ENCODE results near the gene HENMT1. TPM values are rescaled to one million over a fixed set of nuclear protein-coding genes. Genes with fewer than 3 reads are reported as not detected.

Gene HENMT1
- total RNA-seq, 1 donor from 2014 or later: 2.9 TPM

DNA sequence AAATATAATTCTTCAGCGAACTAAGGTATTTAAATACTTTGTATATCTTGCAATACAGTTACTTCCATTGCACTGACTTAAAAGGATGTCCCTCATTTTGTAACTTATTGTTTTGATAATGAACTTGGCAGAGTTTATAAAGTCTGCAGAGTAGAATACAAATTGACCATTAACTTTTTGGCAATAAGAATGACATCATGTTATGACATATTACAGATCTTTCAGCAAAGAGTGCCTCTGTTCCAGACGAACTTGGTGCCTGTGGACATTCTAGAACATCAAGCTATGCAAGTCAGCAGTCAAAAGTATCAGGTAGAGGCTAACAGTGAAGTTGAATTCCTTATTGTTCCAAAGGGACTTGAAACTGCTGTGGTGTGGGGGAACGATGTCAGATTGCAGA is 32.9 kb downstream of the HENMT1 start:
- DNase-seq (ENCODE audit: low read depth): no peak

DNA sequence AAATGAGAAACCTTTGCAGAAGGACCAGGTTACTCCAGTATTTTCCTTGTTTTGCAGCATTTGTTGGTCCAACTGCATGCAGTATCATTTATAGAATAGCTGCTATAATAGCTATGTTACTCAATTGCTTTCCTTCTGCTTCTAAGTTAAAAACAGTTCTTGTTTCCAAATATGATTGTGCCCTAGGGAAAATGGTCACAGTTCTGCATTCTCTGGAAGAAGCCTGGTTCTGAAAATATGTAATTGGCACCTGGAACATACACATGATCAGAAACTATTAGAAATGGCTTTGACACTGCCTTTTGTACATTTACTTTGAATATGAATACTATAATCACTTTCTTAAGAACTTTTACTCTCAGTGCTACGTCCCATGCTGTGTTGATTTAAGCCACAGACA is 33.6 kb downstream of the HENMT1 start:
- no peak for DNase-seq (ENCODE audit: low read depth)

DNA sequence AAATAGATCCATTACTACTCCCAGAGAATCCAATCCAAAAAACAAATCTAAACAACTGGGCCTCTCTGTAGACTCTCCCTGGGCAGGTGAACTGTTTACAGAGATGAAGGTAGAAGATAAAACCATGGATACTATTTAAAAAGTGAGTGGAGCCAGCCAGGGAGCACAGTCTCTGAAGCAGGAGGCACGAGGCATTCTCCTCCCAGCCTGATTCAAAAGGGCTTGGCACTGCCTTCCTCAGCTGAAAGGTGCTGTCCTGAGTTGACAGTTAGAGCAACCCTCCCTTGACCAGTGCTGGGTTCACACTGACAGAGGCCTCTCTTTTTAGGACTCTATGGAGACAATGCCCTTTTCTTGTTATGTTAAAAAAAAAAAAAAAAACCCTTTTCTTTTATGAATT is 36.8 kb downstream of the HENMT1 start:
- no peak for DNase-seq (ENCODE audit: low read depth)

DNA sequence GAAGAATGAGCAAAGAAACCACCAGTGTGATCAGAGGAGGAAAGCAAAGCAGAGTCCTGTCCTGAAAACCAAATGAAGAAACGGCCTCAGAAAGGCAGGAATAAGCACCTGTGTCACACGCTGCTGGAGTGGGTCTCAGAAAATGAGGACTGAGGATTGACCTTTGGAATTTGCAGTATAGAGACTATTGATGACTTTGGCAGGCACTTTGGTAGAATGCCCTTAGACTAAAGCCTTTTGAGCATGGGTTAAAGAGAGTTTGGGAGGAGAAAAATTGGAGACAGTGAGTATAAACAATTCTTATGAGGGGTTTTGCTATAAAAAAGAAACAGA is 43.2 kb downstream of the HENMT1 start:
- DNase-seq (ENCODE audit: low read depth): no peak

DNA sequence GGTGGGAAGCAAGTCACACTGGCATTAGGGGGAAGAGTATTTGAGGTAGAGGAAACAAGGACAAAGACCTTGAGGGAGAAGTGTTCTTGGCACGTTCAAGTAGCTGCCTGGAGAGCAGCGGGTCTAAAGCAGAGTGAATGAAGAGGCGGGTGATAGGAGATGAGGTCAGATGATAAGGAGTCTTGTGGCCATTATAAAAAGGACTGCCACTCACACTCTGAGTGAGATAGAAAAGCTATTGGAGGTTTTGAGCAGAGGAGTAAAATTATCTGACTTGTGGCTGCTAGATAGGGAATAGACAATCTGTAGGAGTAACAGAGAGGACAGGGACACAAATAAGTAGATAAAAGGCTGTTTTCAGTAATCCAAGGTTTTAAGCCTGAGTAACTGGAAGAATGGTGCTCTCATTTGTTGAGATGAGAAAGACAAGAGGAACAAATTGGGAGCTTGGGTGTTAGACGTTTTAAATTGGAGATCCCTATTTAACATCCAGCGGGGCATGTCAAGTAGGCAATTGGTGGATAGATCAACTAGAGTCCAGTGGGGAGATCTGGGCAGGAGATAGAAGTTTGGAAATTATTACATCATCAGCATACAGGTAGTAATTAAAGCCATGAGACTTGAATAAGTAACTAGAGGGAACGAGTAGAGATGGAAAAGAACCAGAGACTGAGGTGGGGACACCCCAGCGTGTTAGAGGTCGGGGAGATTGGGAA is 43.7 kb downstream of the HENMT1 start:
- DNase-seq (ENCODE audit: low read depth): no peak

DNA sequence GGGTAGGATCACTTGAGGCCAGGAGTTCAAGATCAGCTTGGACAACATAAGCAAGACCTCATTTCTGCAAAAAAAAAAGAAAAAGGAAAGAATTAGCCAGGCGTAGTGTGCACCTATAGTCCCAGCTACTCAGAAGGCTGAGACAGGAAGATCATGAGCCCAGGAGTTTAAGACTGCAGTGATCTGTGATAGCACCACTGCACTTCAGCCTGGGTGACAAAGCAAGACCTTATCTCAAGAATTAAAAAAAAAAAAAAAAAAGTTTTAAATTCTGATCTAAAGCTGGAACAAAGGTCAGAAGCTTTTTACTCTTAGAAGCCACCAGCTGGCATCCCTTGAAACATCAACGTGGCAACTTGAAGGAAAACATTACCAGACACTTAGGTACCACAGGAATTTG is 45.3 kb downstream of the HENMT1 start:
- DNase-seq (ENCODE audit: low read depth): no peak

DNA sequence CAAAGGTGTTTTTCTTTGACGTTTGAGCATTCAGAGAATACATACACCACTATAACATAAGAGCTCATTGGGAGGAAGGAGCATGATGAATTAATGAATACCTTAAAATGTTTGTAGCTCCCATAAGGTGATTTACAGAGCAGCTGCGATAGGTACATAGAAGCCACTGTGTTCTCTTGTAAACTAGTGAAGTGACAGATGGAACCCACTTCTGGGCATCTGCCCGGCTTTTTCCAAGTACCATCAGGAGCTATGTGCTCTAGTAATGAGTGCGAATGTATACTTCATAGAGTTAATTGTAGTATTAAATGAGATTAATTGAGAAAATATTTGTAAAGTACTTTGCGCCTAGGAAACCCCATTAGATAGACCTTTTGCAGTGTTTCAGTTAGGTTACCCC is 48.4 kb downstream of the HENMT1 start:
- DNase-seq (ENCODE audit: low read depth): no peak

DNA sequence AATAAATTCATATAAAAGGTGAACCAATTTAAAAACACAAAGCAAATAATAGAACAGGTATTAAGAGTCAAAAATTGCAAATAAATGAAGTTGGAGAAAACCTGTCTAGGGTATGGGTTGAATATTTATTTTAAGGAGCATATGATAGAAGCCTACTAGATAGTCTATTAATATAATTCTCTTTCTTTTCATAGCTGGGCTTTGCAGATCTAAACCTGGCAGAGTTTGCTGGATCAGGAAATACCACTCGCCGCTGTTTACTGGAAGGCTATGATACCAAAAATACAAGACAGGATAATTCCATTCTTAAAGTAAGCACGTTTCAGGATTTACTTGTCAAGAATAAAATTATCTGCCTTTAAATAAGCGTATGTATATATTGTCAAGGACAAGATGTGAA is 48.9 kb downstream of the HENMT1 start:
- DNase-seq (ENCODE audit: low read depth): no peak

DNA sequence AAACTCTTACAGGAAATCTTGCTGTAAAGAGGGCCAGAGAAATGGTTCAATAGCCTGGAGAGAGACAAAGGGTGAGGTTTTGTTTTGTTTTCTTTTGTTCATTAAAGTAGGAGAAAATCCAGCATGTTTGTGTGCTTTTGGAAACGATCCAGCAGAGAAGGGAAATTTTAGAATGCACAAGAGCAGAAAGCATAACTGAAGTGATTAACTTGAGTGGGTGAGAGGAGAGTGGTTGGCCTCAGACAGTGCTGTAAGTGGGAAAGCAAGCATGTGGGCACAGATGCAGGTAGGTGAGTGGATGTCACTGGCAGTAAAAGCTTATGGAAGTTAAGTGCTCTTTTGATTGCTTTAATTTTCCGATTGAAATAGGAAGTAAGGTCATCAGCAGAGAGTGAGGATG is 50.8 kb downstream of the HENMT1 start:
- peak; percentile 70 for DNase-seq (ENCODE audit: low read depth)

DNA sequence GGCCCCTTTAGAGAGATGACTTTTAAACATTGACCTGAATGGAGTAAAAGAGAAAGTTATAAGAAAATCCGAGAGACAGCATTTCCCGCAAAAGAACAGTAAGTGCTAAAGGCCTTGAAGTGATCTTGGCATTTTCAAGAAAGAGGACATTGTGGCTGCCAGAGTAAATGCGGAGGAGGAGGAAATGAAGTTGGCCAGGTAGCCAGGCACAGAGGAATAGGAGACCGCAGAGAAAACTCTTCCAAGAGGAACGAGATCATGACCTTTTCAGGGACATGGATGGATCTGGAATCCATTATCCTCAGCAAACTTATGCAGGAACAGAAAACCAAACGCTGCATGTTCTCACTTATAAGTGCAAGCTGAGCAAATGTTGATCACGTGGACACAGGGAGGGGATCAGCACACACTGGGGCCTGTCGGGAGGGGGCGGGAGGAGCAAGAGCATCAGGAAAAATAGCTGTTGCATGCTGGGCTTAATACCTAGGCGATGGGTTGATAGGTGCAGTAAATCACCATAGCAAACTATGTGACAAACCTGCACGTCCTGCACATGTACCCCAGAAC is 51.3 kb downstream of the HENMT1 start:
- peak; percentile 7 for DNase-seq (ENCODE audit: low read depth)

DNA sequence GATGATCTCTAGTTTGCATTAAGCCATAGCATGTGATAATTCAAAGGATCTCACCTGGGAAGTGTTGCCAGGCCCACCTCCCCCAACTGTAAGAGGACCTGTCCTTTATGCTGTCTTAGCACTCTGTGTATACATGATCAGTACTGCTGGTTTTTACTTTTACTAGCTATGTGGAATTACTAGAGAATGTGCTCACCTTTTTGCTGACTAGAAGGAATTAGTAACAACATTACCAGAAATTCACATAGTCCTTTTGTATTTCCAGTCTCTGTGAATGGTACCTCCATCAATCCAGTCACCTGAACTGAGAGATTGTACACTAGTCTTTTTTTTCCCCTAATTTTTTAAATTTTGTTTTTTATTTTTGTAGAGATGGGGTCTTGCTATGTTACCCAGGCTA is 54.4 kb downstream of the HENMT1 start:
- DNase-seq (ENCODE audit: low read depth): no peak

DNA sequence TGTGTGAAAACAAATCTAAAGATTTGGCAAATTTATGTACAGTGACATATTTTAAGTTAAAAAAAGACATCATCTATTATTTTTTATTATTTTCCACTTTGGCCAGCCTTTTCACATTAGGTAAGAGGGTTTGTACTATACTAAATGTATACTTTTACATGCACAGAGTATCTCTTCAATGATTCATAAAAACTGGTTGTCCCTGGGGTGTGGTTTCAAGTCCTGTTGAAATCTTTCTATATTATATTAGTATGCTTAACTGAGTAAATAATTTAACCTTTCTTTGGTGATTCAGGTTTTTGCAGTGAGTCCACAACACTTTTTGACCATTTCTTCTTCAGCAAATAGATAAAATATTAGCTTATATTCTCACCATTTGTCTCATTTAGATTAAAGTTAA is 55.3 kb downstream of the HENMT1 start:
- no peak for DNase-seq (ENCODE audit: low read depth)

DNA sequence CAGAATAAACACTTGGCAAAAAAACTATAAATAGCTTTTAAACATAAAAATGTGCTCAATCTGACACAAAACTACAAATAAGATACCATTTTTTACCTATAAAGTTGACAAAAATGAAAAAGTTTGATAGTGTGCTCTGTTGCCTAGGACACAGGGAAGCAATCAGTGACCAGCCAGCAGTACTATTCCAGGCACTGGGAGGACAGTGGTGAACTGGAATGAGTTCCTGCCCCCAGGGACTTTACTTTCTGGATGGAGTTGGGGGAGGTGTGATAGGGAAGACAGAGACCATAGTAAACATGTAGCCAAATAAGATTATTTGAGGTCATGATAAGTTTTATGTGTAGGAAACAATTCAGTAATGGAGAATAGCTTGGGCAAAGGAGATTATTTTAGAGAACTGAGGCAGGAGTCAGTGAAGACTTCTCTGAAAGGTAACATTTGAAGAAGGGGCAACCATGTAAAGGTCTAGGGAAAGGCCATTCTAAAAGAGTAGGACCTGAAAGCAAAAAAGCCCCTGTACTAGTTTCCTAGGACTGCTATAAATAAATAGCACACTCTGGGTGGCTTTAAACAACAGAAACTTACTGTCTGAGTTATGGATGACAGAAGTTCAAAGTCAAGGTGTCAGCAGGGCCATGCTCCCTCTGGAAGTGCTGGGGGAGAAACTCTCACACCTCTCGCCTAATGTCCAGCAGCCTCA is 59.0 kb downstream of the HENMT1 start:
- DNase-seq (ENCODE audit: low read depth): no peak

DNA sequence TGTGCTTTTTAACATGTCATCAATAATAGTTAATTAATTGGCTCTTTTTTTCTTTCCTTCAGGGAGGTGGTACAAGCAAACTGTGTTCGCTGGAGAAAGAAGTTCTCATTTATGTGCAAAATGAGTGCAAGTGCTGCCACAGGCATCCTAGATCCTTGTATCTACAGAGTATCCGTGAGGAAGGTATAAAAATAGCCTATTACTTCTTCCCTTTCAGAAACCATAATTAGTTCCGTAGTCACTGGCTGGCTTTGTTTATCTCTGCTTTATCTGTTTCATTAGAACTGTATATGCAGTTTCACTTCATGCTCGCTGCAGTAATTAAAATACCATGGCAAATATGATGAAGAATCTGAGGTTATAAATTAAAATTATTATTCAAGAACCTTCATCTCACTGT is 60.4 kb downstream of the HENMT1 start:
- no peak for DNase-seq (ENCODE audit: low read depth)

DNA sequence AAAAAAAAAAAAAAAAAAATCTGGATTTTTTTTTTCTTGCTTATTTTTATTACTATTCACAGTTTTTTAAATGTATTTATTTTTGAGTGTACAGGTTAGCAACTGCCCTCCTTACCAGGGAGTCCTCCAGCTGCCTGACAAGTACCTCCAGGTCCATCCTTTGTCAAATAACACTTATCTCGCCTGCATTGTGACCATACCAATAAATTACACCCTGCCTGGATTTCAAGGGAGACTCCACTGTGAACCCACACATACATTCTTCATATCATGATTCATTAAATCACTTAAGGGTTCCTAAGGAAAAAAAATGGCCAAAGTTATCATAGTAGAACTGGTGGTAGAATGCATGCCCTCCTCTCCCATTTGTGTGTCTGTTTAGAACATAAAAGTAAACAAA is 62.6 kb downstream of the HENMT1 start:
- no peak for DNase-seq (ENCODE audit: low read depth)

Other genes starting within 250 kb of the HENMT1 start
- not detected in 2 replicates for gene NBPF6, start 210.8 kb downstream of the HENMT1 start, total RNA-seq
- 4.0 and 6.2 TPM in 2 replicates for gene EEIG2, start 101.0 kb downstream of the HENMT1 start, total RNA-seq
- gene PRPF38B, start 31.2 kb upstream of the HENMT1 start, total RNA-seq: 7.8 and 17.5 TPM in 2 replicates
- not detected in 2 replicates for gene FNDC7, start 51.8 kb upstream of the HENMT1 start, total RNA-seq
- 72.4 and 89.8 TPM in 2 replicates for gene STXBP3, start 85.6 kb upstream of the HENMT1 start, total RNA-seq
- gene AKNAD1, start 196.0 kb upstream of the HENMT1 start, total RNA-seq: not detected in 2 replicates
- gene GPSM2, start 215.9 kb upstream of the HENMT1 start, total RNA-seq: 18.6 and 30.9 TPM in 2 replicates

All from renal cortical epithelial cell (primary cell).